SK-N-SH (cell line): ENCODE results near the gene BAZ1B. TPM values are rescaled to one million over a fixed set of nuclear protein-coding genes. Genes with fewer than 3 reads are reported as not detected.

Source experiments
- CTCF ChIA-PET: fragments of 300-600, 350-600 bp; formaldehyde crosslinking; extraction: SDS; loops from one replicate; lab custom pipeline; 2021; lab: Yijun Ruan, JAX
- POLR2A ChIA-PET: fragments of 350-600 bp; sonication (Branson Sonifier 250); formaldehyde crosslinking; extraction: SDS; loops from one replicate; lab custom pipeline; 2020; ENCODE audit warnings: antibody characterized with exemption, inconsistent platforms; lab: Yijun Ruan, JAX
- DNase-seq: peaks from one replicate; pipeline ENCODE4 v3.0.0; 2012
- H2AFZ ChIP-seq: fragments of 200-600 bp; sonication (generic); 2 replicates; pipeline ENCODE4 v1.8.1; 2016; ENCODE audit warnings: antibody characterized with exemption, mild to moderate bottlenecking, low read depth
- H3F3A ChIP-seq: fragments of 200-600 bp; sonication (generic); replicated peaks from 2 replicates; pipeline ENCODE3; 2016; ENCODE audit warnings: antibody characterized with exemption, mild to moderate bottlenecking; ENCODE audit not compliant: insufficient read depth
- H3K27ac ChIP-seq, 2 experiments: fragments of 200-500 bp in 1 of 2; fragments of 200-600 bp in 1 of 2; sonication (Bioruptor generic) in 1 of 2; sonication (generic), shearing (Covaris generic) in 1 of 2; 2 replicates each; pipeline versions ENCODE4 v1.5.1 to v1.6.1; 2014 to 2016; ENCODE audit warnings: low read depth in 2 of 2, inconsistent platforms in 1 of 2, low read length in 1 of 2, mild to moderate bottlenecking in 1 of 2, mixed read lengths in 1 of 2
- H3K27me3 ChIP-seq: fragments of 200-600 bp; sonication (generic), shearing (Covaris generic); 2 replicates; pipeline ENCODE4 v1.6.1; 2016; ENCODE audit warnings: mixed run types; ENCODE audit not compliant: insufficient read depth
- H3K36me3 ChIP-seq, 2 experiments: fragments of 200-500 bp in 1 of 2; fragments of 200-600 bp in 1 of 2; sonication (Bioruptor generic) in 1 of 2; sonication (generic) in 1 of 2; replicated peaks in 1 of 2; 2 replicates each; pipeline versions ENCODE3 to v1.5.1; 2014 to 2016; ENCODE audit warnings: low read length in 1 of 2, mild to moderate bottlenecking in 1 of 2; ENCODE audit not compliant: insufficient read depth in 2 of 2, control insufficient read depth in 1 of 2
- H3K4me1 ChIP-seq, 2 experiments: fragments of 200-500 bp in 1 of 2; fragments of 200-600 bp in 1 of 2; sonication (Bioruptor generic) in 1 of 2; sonication (generic), shearing (Covaris generic) in 1 of 2; 2 replicates each; pipeline versions ENCODE4 v1.5.1 to v1.6.1; 2014 to 2016; ENCODE audit warnings: low read depth in 1 of 2, low read length in 1 of 2, mixed run types in 1 of 2; ENCODE audit not compliant: insufficient read depth in 2 of 2, control insufficient read depth in 1 of 2
- H3K4me2 ChIP-seq: fragments of 200-600 bp; sonication (generic), shearing (Covaris generic); 2 replicates; pipeline ENCODE4 v1.6.1; 2017; ENCODE audit warnings: mixed run types
- H3K4me3 ChIP-seq, 2 experiments: fragments of 200-500 bp in 1 of 2; fragments of 200-600 bp in 1 of 2; sonication (Bioruptor generic) in 1 of 2; sonication (generic), shearing (Covaris generic) in 1 of 2; 2 replicates each; pipeline versions ENCODE4 v1.5.1 to v1.8.1; 2014 to 2016; ENCODE audit warnings: low read depth in 2 of 2, inconsistent platforms in 1 of 2, low read length in 1 of 2, mild to moderate bottlenecking in 1 of 2, mixed read lengths in 1 of 2, moderate library complexity in 1 of 2
- H3K79me2 ChIP-seq: fragments of 200-600 bp; sonication (generic); 2 replicates; pipeline ENCODE4 v1.8.1; 2017; ENCODE audit warnings: mild to moderate bottlenecking; ENCODE audit not compliant: insufficient read depth
- H3K9ac ChIP-seq: fragments of 200-600 bp; sonication (generic); 2 replicates; pipeline ENCODE4 v1.6.1; 2017; ENCODE audit warnings: mixed run types
- H3K9me2 ChIP-seq: fragments of 200-600 bp; sonication (generic); 2 replicates; pipeline ENCODE4 v1.6.1; 2017; ENCODE audit warnings: mixed run types
- H3K9me3 ChIP-seq: fragments of 200-600 bp; sonication (generic); 2 replicates; pipeline ENCODE4 v1.6.1; 2017; ENCODE audit warnings: mixed run types, mild to moderate bottlenecking, moderate library complexity
- H4K20me1 ChIP-seq: fragments of 200-600 bp; sonication (generic); 2 replicates; pipeline ENCODE4 v1.6.1; 2017; ENCODE audit warnings: mild to moderate bottlenecking, mixed run types; ENCODE audit not compliant: insufficient read depth
- CHD2 ChIP-seq: fragments of 150-350 bp; IDR thresholded peaks from 2 replicates; pipeline ENCODE4 v1.6.1; 2018; ENCODE audit warnings: low read length; ENCODE audit not compliant: partially characterized antibody
- EP300 ChIP-seq, 2 experiments: IDR thresholded peaks; 2 replicates each; pipeline versions ENCODE4 v1.4.0 to v1.6.1; 2012; ENCODE audit warnings: borderline replicate concordance in 1 of 2, low read depth in 1 of 2, low read length in 1 of 2
- FOSL2 ChIP-seq: IDR thresholded peaks from 2 replicates; pipeline ENCODE4 v1.4.0; 2012; ENCODE audit warnings: low read depth, mild to moderate bottlenecking, moderate library complexity, borderline replicate concordance
- FOXM1 ChIP-seq: IDR thresholded peaks from 2 replicates; pipeline ENCODE4 v1.4.0; 2012; ENCODE audit warnings: low read depth, mild to moderate bottlenecking
- GATA2 ChIP-seq: sonication (generic); formaldehyde crosslinking; IDR thresholded peaks from 2 replicates; pipeline ENCODE4 v1.5.0; 2020; ENCODE audit warnings: mild to moderate bottlenecking, missing genetic modification reagents
- IRF3 ChIP-seq: fragments of 150-350 bp; IDR thresholded peaks from 2 replicates; pipeline ENCODE4 v1.6.1; 2016; ENCODE audit warnings: mild to moderate bottlenecking, low read depth, low read length
- MEF2A ChIP-seq: IDR thresholded peaks from 2 replicates; pipeline ENCODE4 v1.4.0; 2012; ENCODE audit warnings: low read depth, borderline replicate concordance
- NRF1 ChIP-seq: IDR thresholded peaks from 2 replicates; pipeline ENCODE4 v1.6.1; 2012; ENCODE audit warnings: low read depth, mild to moderate bottlenecking, low read length
- POLR2AphosphoS5 ChIP-seq: IDR thresholded peaks from 2 replicates; pipeline ENCODE4 v1.6.1; 2012; ENCODE audit warnings: low read depth, low read length
- RXRA ChIP-seq: IDR thresholded peaks from 2 replicates; pipeline ENCODE4 v1.4.0; 2012; ENCODE audit warnings: low read depth, mild to moderate bottlenecking, borderline replicate concordance
- TAF1 ChIP-seq: IDR thresholded peaks from 2 replicates; pipeline ENCODE4 v1.6.1; 2012; ENCODE audit warnings: low read depth, mild to moderate bottlenecking, low read length, moderate library complexity, borderline replicate concordance
- TEAD4 ChIP-seq: IDR thresholded peaks from 2 replicates; pipeline ENCODE4 v1.4.0; 2012; ENCODE audit warnings: mild to moderate bottlenecking, borderline replicate concordance; ENCODE audit not compliant: insufficient read depth
- USF1 ChIP-seq: IDR thresholded peaks from 2 replicates; pipeline ENCODE4 v1.4.0; 2012; ENCODE audit warnings: low read depth, borderline replicate concordance
- USF2 ChIP-seq: fragments of 150-350 bp; IDR thresholded peaks from 2 replicates; pipeline ENCODE4 v1.6.1; 2017; ENCODE audit warnings: antibody characterized with exemption, low read length, low read depth, borderline replicate concordance
- YY1 ChIP-seq: IDR thresholded peaks from 2 replicates; pipeline ENCODE4 v1.4.0; 2012; ENCODE audit warnings: low read depth, mild to moderate bottlenecking
- ZBTB33 ChIP-seq: IDR thresholded peaks from 2 replicates; pipeline ENCODE4 v1.4.0; 2012; ENCODE audit warnings: low read depth, borderline replicate concordance
- WGBS: methylation state at CpG from one replicate; pipeline ENCODE4 v1.1.6; 2017; ENCODE audit warnings: low lambda C conversion rate; 5-methylcytosine and 5-hydroxymethylcytosine counted together
- polyA plus RNA-seq, 3 experiments: library from polyadenylated mRNA; depleted of rRNA; stranded (reverse); fragments of >200 nt; gene quantifications; 2 replicates each; pipeline ENCODE4 v1.2.3, GENCODE V29; 2012

Gene BAZ1B
- polyA plus RNA-seq, 1 of the 3 experiments (the other 2 are of a cell fraction) = 20.9 TPM

- WGBS = 96% methylated on average over 13 of the region's 13 CpGs
- no peaks in the 10 kb centered on the region; the same call in 1 of the 2 replicates for H4K20me1 ChIP-seq
- TF ChIP-seq TAF1 (no peak), IRF3 (no peak), MEF2A (no peak), YY1 (no peak), TEAD4 (no peak), NRF1 (no peak), USF1 (no peak), GATA2 (CRISPR knock-in tag) (no peak), CHD2 (no peak), FOXM1 (no peak), USF2 (no peak), FOSL2 (no peak), RXRA (no peak), EP300 (IDR thresholded peaks at IDR 0.05; ENCODE audit: borderline replicate concordance in 1 of 2, low read depth in 1 of 2, low read length in 1 of 2) (no peak), ZBTB33 (no peak), POLR2AphosphoS5 (no peak)
- H3K4me1 ChIP-seq = peaks cover 0 to 8% of the 10 kb centered on the region in 2 experiments; a peak in 1 of 4 replicates
- DNase-seq = no peak
- no peak overlapping the region for H3K4me2 ChIP-seq
- no peak overlapping the region for H2AFZ ChIP-seq
- H3K27ac ChIP-seq = no peak overlapping the region
- CTCF ChIA-PET = interaction anchor here (1.1 to 3.8 kb wide), 4 partner anchors 10 to 164 kb away, joined by 3 to 54 read pairs (median 5); no protein-coding TSS in a partner anchor
- no peak overlapping the region for H3K9ac ChIP-seq
- no peaks in the 10 kb centered on the region for H3K9me2 ChIP-seq
- H3F3A ChIP-seq = peaks cover 25% of the 10 kb centered on the region
- H3K27me3 ChIP-seq = no peaks in the 10 kb centered on the region
- H3K79me2 ChIP-seq = peaks cover 22% of the 10 kb centered on the region; the same call in 1 of the 2 replicates
- H3K9me3 ChIP-seq = no peaks in the 10 kb centered on the region
- peaks cover 65 to 77% of the 10 kb centered on the region in 2 experiments for H3K36me3 ChIP-seq
- no peak overlapping the region for H3K4me3 ChIP-seq
- POLR2A ChIA-PET = interaction anchor here (1.0 kb wide), 1 partner anchor 13 kb away, joined by 3 read pairs; no protein-coding TSS in a partner anchor
Observed at GRCh38 chr7:73442222-73442902, 79.7 kb downstream of the BAZ1B start.
